ENCODE results near the gene SLC45A2. TPM values are rescaled to one million over a fixed set of nuclear protein-coding genes. Genes with fewer than 3 reads are reported as not detected.

Gene SLC45A2
- total RNA-seq, 4 donors from 2014 or later, result 0.58 TPM; not detected in 3

GRCh38 chr5:34017254-34017653 lies 32.8 kb upstream of the SLC45A2 start:
- no peaks in the 10 kb centered on the region for H3K36me3 ChIP-seq
- H3K4me1 ChIP-seq, result no peaks in the 10 kb centered on the region
- no peak overlapping the region for H3K4me3 ChIP-seq
- no peak for DNase-seq
- no peaks in the 10 kb centered on the region for H3K9me3 ChIP-seq
- H3K27ac ChIP-seq, result no peak overlapping the region
- TF ChIP-seq, protein P1, sequence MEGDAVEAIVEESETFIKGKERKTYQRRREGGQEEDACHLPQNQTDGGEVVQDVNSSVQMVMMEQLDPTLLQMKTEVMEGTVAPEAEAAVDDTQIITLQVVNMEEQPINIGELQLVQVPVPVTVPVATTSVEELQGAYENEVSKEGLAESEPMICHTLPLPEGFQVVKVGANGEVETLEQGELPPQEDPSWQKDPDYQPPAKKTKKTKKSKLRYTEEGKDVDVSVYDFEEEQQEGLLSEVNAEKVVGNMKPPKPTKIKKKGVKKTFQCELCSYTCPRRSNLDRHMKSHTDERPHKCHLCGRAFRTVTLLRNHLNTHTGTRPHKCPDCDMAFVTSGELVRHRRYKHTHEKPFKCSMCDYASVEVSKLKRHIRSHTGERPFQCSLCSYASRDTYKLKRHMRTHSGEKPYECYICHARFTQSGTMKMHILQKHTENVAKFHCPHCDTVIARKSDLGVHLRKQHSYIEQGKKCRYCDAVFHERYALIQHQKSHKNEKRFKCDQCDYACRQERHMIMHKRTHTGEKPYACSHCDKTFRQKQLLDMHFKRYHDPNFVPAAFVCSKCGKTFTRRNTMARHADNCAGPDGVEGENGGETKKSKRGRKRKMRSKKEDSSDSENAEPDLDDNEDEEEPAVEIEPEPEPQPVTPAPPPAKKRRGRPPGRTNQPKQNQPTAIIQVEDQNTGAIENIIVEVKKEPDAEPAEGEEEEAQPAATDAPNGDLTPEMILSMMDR (IDR thresholded peaks at IDR 0.05), result no peak
- no peak for TF ChIP-seq POLR2A (IDR thresholded peaks at IDR 0.05)
- intact Hi-C loops (cut with DNase I; ENCODE audit: low total_unique reads), result no loop called here
- no peaks in the 10 kb centered on the region for H3K27me3 ChIP-seq

DNA sequence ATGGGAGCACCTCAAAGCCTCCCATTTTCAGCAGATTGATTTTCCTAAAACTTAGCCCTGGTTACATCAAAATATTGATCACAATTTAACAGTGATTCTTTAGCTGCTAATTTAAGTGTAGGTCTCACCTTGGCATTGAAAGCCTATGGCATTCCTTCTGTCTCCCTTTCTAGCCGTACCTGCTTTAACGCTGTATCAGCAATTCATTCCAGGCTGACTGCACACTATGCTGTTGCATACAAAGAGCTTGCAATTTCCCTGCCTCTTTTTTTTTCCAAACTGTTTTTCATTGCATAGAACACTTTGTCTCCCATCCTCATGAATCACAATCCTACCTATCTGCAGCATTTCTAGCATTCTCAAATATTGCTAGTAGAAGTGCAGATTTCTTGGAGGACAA lies 32.3 kb upstream of the SLC45A2 start:
- no peak for DNase-seq
- intact Hi-C loops (cut with DNase I; ENCODE audit: low total_unique reads), result no loop called here
- Histone ChIP-seq H3K4me1 (no peaks in the 10 kb centered on the region), H3K27ac (peak overlapping the region in 1 of 2 donors; percentile 24), H3K27me3 (no peaks in the 10 kb centered on the region), H3K4me3 (no peak overlapping the region), H3K9me3 (no peaks in the 10 kb centered on the region), H3K36me3 (no peaks in the 10 kb centered on the region)
- no peak for TF ChIP-seq POLR2A (IDR thresholded peaks at IDR 0.05)
- TF ChIP-seq, protein P1 (IDR thresholded peaks at IDR 0.05), result no peak

DNA sequence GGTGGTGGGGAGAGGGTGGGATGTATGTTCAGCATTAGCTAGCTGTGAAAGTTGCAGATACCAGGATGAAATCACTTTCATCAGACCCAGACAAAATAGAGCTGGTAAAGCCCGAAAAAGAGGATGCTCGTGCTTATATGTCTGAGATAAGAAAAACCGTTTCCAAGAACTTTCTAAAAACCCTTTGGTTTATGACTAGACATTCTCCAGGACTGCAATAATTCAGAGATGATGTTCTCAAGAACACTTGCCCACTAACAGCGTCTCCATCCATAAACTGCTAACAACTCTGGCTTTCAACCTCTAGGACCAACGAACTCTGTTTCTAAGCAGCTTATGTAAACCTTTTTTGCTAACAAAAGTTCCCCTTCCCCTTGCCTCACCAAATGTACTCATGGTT lies 31.7 kb upstream of the SLC45A2 start:
- H3K36me3 ChIP-seq, result no peaks in the 10 kb centered on the region
- H3K4me3 ChIP-seq, result no peak overlapping the region
- no peaks in the 10 kb centered on the region for H3K27me3 ChIP-seq
- intact Hi-C loops (cut with DNase I; ENCODE audit: low total_unique reads), result no loop called here
- H3K9me3 ChIP-seq, result no peaks in the 10 kb centered on the region
- TF ChIP-seq, protein P1 (IDR thresholded peaks at IDR 0.05), result no peak
- no peak for TF ChIP-seq POLR2A (IDR thresholded peaks at IDR 0.05)
- no peaks in the 10 kb centered on the region for H3K4me1 ChIP-seq
- peak overlapping the region in 1 of 2 donors; percentile 24 for H3K27ac ChIP-seq
- DNase-seq, result no peak

- peak overlapping the region in 1 of 2 donors; percentile 39 for H3K27ac ChIP-seq
- H3K9me3 ChIP-seq, result no peaks in the 10 kb centered on the region
- DNase-seq, result no peak
- no peak overlapping the region for H3K4me3 ChIP-seq
- no peaks in the 10 kb centered on the region for H3K36me3 ChIP-seq
- H3K4me1 ChIP-seq, result no peaks in the 10 kb centered on the region
- intact Hi-C loops (cut with DNase I; ENCODE audit: low total_unique reads), result no loop called here
- no peaks in the 10 kb centered on the region for H3K27me3 ChIP-seq
- TF ChIP-seq POLR2A (IDR thresholded peaks at IDR 0.05), result no peak
- TF ChIP-seq, protein P1 (IDR thresholded peaks at IDR 0.05), result no peak
These were observed 30.8 kb upstream of the SLC45A2 start for GRCh38 chr5:34015120-34015822.

GRCh38 chr5:34014626-34015025 lies 30.1 kb upstream of the SLC45A2 start:
- H3K36me3 ChIP-seq, result no peaks in the 10 kb centered on the region
- intact Hi-C loops (cut with DNase I; ENCODE audit: low total_unique reads), result no loop called here
- no peaks in the 10 kb centered on the region for H3K27me3 ChIP-seq
- no peak overlapping the region for H3K27ac ChIP-seq
- TF ChIP-seq, protein P1 (IDR thresholded peaks at IDR 0.05), result no peak
- no peaks in the 10 kb centered on the region for H3K4me1 ChIP-seq
- no peak overlapping the region for H3K4me3 ChIP-seq
- no peak for DNase-seq
- no peaks in the 10 kb centered on the region for H3K9me3 ChIP-seq
